ENCODE data around the gene PP2D1. TPM values are rescaled to one million over a fixed set of nuclear protein-coding genes. Genes with fewer than 3 reads are reported as not detected.

PP2D1 gene
- total RNA-seq, 6 experiments from 2014 or later = not detected

- TF ChIP-seq CTCF (IDR thresholded peaks at IDR 0.05) = no peak
- peaks cover 7% of the 10 kb centered on the region for H3K27me3 Mint-ChIP-seq (ENCODE audit: insufficient read depth)
- H3K36me3 Mint-ChIP-seq (ENCODE audit: low read depth) = no peaks in the 10 kb centered on the region
- H3K9me3 Mint-ChIP-seq = no peaks in the 10 kb centered on the region
- H3K4me3 Mint-ChIP-seq = no peak overlapping the region
- DNase-seq = peak; percentile 3
- H3K27ac Mint-ChIP-seq = no peak overlapping the region
- H3K4me1 Mint-ChIP-seq (ENCODE audit: low read depth) = peaks cover 16% of the 10 kb centered on the region
Observed at GRCh38 chr3:19937459-19938294, 74.4 kb downstream of the PP2D1 start.

Other genes starting within 250 kb of the PP2D1 start
- gene EFHB, start 78.0 kb downstream of the PP2D1 start, total RNA-seq (2021; fragmentation: NEBNext Ultra II Directional; extraction: Animal tissue kit (Norgen Biotek cat#: 25700)) = 1 to 10 TPM in 1 of 6 experiments, under 1 TPM in 4, not detected in 1; 0.40 to 1.2 (median 0.59) TPM
- 10 to 100 TPM; 56.7 to 71.1 (median 66.0) TPM for gene RAB5A, start 65.2 kb downstream of the PP2D1 start, total RNA-seq (2021; fragmentation: NEBNext Ultra II Directional; extraction: Animal tissue kit (Norgen Biotek cat#: 25700))
- gene KAT2B, start 28.2 kb upstream of the PP2D1 start, total RNA-seq (2021; fragmentation: NEBNext Ultra II Directional; extraction: Animal tissue kit (Norgen Biotek cat#: 25700)) = 10 to 100 TPM in 4 of 6 experiments, 1 to 10 TPM in 2; 8.3 to 17.3 (median 12.5) TPM
- gene SGO1, start 173.9 kb upstream of the PP2D1 start, total RNA-seq (2021; fragmentation: NEBNext Ultra II Directional; extraction: Animal tissue kit (Norgen Biotek cat#: 25700)) = 10 to 100 TPM in 5 of 6 experiments, 1 to 10 TPM in 1; 5.6 to 14.3 (median 12.0) TPM